K562 (cell line): ENCODE data around the gene NUDT22. TPM values are rescaled to one million over a fixed set of nuclear protein-coding genes. Genes with fewer than 3 reads are reported as not detected.

Source experiments
- ARID1B ChIP-seq: fragments of 450-650 bp; IDR thresholded peaks from 2 replicates; pipeline ENCODE4 v1.6.1; 2016; ENCODE audit warnings: antibody characterized with exemption, mild to moderate bottlenecking, inconsistent platforms
- ATF1 ChIP-seq, 2 experiments: fragments of 450-650 bp in 1 of 2; IDR thresholded peaks; 2 replicates each; pipeline ENCODE4 v1.6.1; 2016; ENCODE audit warnings: missing compliant biosample characterization in 1 of 2, missing genetic modification characterization in 1 of 2
- GABPA ChIP-seq: fragments of 200-800 bp; sonication (Bioruptor generic); conservative IDR thresholded peaks from 2 replicates; pipeline ENCODE4 v1.6.1; 2016; ENCODE audit warnings: low read depth, missing genetic modification characterization, missing compliant biosample characterization
- KAT8 ChIP-seq: fragments of 450-650 bp; IDR thresholded peaks from 2 replicates; pipeline ENCODE4 v1.6.1; 2016; ENCODE audit warnings: low read depth, mild to moderate bottlenecking
- KDM2B ChIP-seq: fragments of 250-450 bp; sonication (Bioruptor Pico); IDR thresholded peaks from 2 replicates; pipeline ENCODE4 v1.8.0; 2021; ENCODE audit warnings: mild to moderate bottlenecking, moderate library complexity
- POLR2B ChIP-seq: fragments of 450-650 bp; IDR thresholded peaks from 2 replicates; pipeline ENCODE4 v1.6.1; 2018; ENCODE audit warnings: low read depth; ENCODE audit not compliant: partially characterized antibody
- RB1 ChIP-seq: fragments of 450-650 bp; IDR thresholded peaks from 2 replicates; pipeline ENCODE4 v1.6.1; 2017; ENCODE audit warnings: low read depth, mild to moderate bottlenecking
- RBM15 ChIP-seq: fragments of 200-400 bp; formaldehyde crosslinking; IDR thresholded peaks from 2 replicates; pipeline ENCODE4 v1.6.1; 2018; ENCODE audit warnings: mild to moderate bottlenecking, low read length, moderate library complexity; ENCODE audit not compliant: insufficient read depth
- TCF7 ChIP-seq: sonication (generic); IDR thresholded peaks from 2 replicates; pipeline ENCODE4 v1.6.1; 2016; ENCODE audit warnings: antibody characterized with exemption, borderline replicate concordance
- TEAD4 ChIP-seq, 2 experiments: sonication (generic) in 1 of 2; formaldehyde crosslinking in 1 of 2; IDR thresholded peaks; 2 replicates each; pipeline versions ENCODE4 v1.6.1 to v1.8.0; 2012 to 2022; ENCODE audit warnings: borderline replicate concordance in 1 of 2, inconsistent platforms in 1 of 2, low read length in 1 of 2, mild to moderate bottlenecking in 1 of 2, missing genetic modification reagents in 1 of 2
- TGIF2 ChIP-seq: sonication (generic); formaldehyde crosslinking; IDR thresholded peaks from 2 replicates; pipeline ENCODE4 v1.8.1; 2022; ENCODE audit warnings: mild to moderate bottlenecking, missing genetic modification reagents, moderate library complexity
- ZNF133 ChIP-seq: fragments of 250-450 bp; sonication (Bioruptor Pico); IDR thresholded peaks from 2 replicates; pipeline ENCODE4 v1.4.0; 2020; ENCODE audit warnings: mild to moderate bottlenecking
- ZNF79 ChIP-seq: fragments of 250-450 bp; sonication (Bioruptor Pico); IDR thresholded peaks from 2 replicates; pipeline ENCODE4 v1.4.0; 2020; ENCODE audit warnings: low read depth, mild to moderate bottlenecking, moderate library complexity
- polyA plus RNA-seq, 8 experiments: library from polyadenylated mRNA; depleted of rRNA in 4 of 8; stranded (reverse) in 5 of 8; unstranded in 3 of 8; fragments of >200 nt; fragmentation: Nextera tagmentation in 2 of 8; fragmentation: Illumina TruSeq in 1 of 8; extraction: Ambion mirVana in 2 of 8; extraction: Trizol in 1 of 8; gene quantifications; 2 replicates each; pipeline versions ENCODE4 v1.2.1 to v1.2.3, GENCODE V29; 2011 to 2014; ENCODE audit warnings: inconsistent platforms in 1 of 8, missing spikeins in 1 of 8
- total RNA-seq, 7 experiments: library from RNA; depleted of rRNA in 6 of 7; stranded (reverse); fragments of >200 nt in 6 of 7; fragmentation: Illumina TruSeq in 2 of 7; extraction: Trizol in 2 of 7; gene quantifications; 2 replicates each; pipeline versions ENCODE4 v1.2.1 to v1.2.3, GENCODE V29; 2011 to 2021; ENCODE audit warnings: low replicate concordance in 1 of 7
- TF ChIP-seq, protein P1 (sequence below): fragments of 450-650 bp; IDR thresholded peaks from 2 replicates; pipeline ENCODE4 v1.6.1; 2016; ENCODE audit warnings: mild to moderate bottlenecking, moderate library complexity
- TF ChIP-seq, protein P2 (sequence below), 2 experiments: fragments of 450-650 bp; IDR thresholded peaks; 2 replicates each; pipeline ENCODE4 v1.6.1; 2016

Gene NUDT22
- total and polyA plus RNA-seq, 9 of the 15 experiments (the other 6 are each of a cell fraction or from before 2014, with no cell fraction given): 6.3 to 92.6 (median 37.4) TPM

DNA sequence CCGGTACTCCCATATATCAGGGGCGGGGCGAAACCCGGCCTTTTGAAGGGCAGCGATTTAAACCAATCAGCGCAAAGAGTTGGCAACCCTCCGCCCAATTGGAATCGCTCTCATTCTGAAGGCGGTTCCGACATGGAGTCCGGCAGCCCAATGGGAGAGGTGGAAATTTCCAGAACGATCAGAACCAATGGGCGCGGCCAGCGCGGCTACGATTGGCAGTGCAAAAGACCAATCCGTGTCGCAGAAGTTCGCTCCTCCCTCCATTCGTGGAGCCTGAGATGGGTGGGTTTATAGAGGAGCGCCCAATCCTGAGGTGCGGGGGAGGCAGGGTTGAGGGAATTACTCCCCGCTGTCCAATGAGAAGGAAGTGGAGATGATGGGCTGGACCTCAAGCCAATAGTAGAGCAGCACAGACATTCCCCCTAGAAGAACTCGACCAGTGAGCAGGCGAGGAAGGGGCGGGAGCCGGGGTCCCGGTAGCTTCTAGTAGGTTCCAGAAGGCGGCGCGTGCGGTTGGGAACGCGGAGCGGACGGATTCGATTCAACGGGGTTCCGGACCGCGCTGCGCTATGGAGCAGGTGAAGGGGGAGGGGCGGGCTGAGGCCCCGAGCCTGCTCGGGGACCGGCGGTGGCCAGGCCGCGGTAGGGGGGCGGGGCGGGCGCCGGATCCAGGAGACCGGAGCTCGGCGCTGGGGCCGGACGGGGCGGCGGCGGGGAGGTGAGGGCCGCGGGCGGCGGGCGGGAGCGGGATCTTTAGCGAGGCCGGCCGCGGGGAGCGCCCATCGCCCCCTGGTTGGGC, 40.2 kb upstream of the NUDT22 start, which contains the start of gene STIP1 (continued):
- TF ChIP-seq ATF1 (CRISPR knock-in tag; IDR thresholded peaks at IDR 0.05) (no peak), ATF1 (tag; IDR thresholded peaks at IDR 0.05) (peak; percentile 95), RBM15 (no peak), TCF7 (no peak), RB1 (peak; percentile 56), ARID1B (no peak), ZNF133 (no peak), TEAD4 (IDR thresholded peaks at IDR 0.05; ENCODE audit: low read length) (peak; percentile 73), TEAD4 (CRISPR knock-in tag; IDR thresholded peaks at IDR 0.05; ENCODE audit: borderline replicate concordance) (no peak), KAT8 (no peak), KDM2B (CRISPR knock-in tag) (no peak), TGIF2 (CRISPR knock-in tag) (no peak), POLR2B (peak; percentile 7), GABPA (peak; percentile 68), ZNF79 (CRISPR knock-in tag) (no peak)
- TF ChIP-seq, protein P1, sequence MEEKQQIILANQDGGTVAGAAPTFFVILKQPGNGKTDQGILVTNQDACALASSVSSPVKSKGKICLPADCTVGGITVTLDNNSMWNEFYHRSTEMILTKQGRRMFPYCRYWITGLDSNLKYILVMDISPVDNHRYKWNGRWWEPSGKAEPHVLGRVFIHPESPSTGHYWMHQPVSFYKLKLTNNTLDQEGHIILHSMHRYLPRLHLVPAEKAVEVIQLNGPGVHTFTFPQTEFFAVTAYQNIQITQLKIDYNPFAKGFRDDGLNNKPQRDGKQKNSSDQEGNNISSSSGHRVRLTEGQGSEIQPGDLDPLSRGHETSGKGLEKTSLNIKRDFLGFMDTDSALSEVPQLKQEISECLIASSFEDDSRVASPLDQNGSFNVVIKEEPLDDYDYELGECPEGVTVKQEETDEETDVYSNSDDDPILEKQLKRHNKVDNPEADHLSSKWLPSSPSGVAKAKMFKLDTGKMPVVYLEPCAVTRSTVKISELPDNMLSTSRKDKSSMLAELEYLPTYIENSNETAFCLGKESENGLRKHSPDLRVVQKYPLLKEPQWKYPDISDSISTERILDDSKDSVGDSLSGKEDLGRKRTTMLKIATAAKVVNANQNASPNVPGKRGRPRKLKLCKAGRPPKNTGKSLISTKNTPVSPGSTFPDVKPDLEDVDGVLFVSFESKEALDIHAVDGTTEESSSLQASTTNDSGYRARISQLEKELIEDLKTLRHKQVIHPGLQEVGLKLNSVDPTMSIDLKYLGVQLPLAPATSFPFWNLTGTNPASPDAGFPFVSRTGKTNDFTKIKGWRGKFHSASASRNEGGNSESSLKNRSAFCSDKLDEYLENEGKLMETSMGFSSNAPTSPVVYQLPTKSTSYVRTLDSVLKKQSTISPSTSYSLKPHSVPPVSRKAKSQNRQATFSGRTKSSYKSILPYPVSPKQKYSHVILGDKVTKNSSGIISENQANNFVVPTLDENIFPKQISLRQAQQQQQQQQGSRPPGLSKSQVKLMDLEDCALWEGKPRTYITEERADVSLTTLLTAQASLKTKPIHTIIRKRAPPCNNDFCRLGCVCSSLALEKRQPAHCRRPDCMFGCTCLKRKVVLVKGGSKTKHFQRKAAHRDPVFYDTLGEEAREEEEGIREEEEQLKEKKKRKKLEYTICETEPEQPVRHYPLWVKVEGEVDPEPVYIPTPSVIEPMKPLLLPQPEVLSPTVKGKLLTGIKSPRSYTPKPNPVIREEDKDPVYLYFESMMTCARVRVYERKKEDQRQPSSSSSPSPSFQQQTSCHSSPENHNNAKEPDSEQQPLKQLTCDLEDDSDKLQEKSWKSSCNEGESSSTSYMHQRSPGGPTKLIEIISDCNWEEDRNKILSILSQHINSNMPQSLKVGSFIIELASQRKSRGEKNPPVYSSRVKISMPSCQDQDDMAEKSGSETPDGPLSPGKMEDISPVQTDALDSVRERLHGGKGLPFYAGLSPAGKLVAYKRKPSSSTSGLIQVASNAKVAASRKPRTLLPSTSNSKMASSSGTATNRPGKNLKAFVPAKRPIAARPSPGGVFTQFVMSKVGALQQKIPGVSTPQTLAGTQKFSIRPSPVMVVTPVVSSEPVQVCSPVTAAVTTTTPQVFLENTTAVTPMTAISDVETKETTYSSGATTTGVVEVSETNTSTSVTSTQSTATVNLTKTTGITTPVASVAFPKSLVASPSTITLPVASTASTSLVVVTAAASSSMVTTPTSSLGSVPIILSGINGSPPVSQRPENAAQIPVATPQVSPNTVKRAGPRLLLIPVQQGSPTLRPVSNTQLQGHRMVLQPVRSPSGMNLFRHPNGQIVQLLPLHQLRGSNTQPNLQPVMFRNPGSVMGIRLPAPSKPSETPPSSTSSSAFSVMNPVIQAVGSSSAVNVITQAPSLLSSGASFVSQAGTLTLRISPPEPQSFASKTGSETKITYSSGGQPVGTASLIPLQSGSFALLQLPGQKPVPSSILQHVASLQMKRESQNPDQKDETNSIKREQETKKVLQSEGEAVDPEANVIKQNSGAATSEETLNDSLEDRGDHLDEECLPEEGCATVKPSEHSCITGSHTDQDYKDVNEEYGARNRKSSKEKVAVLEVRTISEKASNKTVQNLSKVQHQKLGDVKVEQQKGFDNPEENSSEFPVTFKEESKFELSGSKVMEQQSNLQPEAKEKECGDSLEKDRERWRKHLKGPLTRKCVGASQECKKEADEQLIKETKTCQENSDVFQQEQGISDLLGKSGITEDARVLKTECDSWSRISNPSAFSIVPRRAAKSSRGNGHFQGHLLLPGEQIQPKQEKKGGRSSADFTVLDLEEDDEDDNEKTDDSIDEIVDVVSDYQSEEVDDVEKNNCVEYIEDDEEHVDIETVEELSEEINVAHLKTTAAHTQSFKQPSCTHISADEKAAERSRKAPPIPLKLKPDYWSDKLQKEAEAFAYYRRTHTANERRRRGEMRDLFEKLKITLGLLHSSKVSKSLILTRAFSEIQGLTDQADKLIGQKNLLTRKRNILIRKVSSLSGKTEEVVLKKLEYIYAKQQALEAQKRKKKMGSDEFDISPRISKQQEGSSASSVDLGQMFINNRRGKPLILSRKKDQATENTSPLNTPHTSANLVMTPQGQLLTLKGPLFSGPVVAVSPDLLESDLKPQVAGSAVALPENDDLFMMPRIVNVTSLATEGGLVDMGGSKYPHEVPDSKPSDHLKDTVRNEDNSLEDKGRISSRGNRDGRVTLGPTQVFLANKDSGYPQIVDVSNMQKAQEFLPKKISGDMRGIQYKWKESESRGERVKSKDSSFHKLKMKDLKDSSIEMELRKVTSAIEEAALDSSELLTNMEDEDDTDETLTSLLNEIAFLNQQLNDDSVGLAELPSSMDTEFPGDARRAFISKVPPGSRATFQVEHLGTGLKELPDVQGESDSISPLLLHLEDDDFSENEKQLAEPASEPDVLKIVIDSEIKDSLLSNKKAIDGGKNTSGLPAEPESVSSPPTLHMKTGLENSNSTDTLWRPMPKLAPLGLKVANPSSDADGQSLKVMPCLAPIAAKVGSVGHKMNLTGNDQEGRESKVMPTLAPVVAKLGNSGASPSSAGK: no peak
- TF ChIP-seq, protein P2, sequence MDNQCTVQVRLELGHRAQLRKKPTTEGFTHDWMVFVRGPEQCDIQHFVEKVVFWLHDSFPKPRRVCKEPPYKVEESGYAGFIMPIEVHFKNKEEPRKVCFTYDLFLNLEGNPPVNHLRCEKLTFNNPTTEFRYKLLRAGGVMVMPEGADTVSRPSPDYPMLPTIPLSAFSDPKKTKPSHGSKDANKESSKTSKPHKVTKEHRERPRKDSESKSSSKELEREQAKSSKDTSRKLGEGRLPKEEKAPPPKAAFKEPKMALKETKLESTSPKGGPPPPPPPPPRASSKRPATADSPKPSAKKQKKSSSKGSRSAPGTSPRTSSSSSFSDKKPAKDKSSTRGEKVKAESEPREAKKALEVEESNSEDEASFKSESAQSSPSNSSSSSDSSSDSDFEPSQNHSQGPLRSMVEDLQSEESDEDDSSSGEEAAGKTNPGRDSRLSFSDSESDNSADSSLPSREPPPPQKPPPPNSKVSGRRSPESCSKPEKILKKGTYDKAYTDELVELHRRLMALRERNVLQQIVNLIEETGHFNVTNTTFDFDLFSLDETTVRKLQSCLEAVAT (IDR thresholded peaks at IDR 0.05): peak; percentile 38 to 100; a peak in 3 of 4 replicates
